GM19035 (cell line): ENCODE measurements around the gene CRB2.
"Not testable (repeated sequence)": the region's sequence is repeated elsewhere in the genome, so short reads cannot be mapped to it uniquely, and the experiment has no call there.

Experiments used
- ATAC-seq: cut with Tn5 transposase; IDR thresholded peaks from one replicate; pipeline ENCODE4 v1.9.1; 2021; ENCODE audit not compliant: unreplicated experiment

Gene CRB2

GRCh38 chr9:123398938-123399337 is 42.9 kb downstream of the CRB2 start:
- not testable (repeated sequence) for ATAC-seq

GRCh38 chr9:123399803-123400378 is 43.9 kb downstream of the CRB2 start:
- no peak for ATAC-seq

- no peak for ATAC-seq
Measured at GRCh38 chr9:123400926-123401503, 45.0 kb downstream of the CRB2 start.

GRCh38 chr9:123401879-123402513 is 46.0 kb downstream of the CRB2 start:
- no peak for ATAC-seq

GRCh38 chr9:123402981-123403509 is 47.0 kb downstream of the CRB2 start:
- ATAC-seq: no peak

- no peak for ATAC-seq
Measured at GRCh38 chr9:123406016-123406415, 50.0 kb downstream of the CRB2 start.

GRCh38 chr9:123406691-123407216 is 50.8 kb downstream of the CRB2 start:
- no peak for ATAC-seq

- ATAC-seq: no peak
Measured at GRCh38 chr9:123407217-123407851, 51.3 kb downstream of the CRB2 start.

GRCh38 chr9:123408313-123409262 is 52.6 kb downstream of the CRB2 start:
- no peak for ATAC-seq

GRCh38 chr9:123410281-123410910 is 54.4 kb downstream of the CRB2 start:
- no peak for ATAC-seq

GRCh38 chr9:123411191-123411590 is 55.2 kb downstream of the CRB2 start:
- no peak for ATAC-seq

GRCh38 chr9:123411636-123412035 is 55.6 kb downstream of the CRB2 start:
- no peak for ATAC-seq

- no peak for ATAC-seq
Measured at GRCh38 chr9:123412171-123412820, 56.3 kb downstream of the CRB2 start.

GRCh38 chr9:123414204-123414603 is 58.2 kb downstream of the CRB2 start:
- no peak for ATAC-seq

- no peak for ATAC-seq
Measured at GRCh38 chr9:123414936-123415930, 59.2 kb downstream of the CRB2 start.

GRCh38 chr9:123416176-123416575 is 60.2 kb downstream of the CRB2 start:
- ATAC-seq: no peak

- no peak for ATAC-seq
Measured at GRCh38 chr9:123417289-123418051, 61.5 kb downstream of the CRB2 start.

- ATAC-seq: no peak
Measured at GRCh38 chr9:123418052-123418430, 62.0 kb downstream of the CRB2 start.
